ENCODE measurements around the gene IL36G.

IL36G gene

DNA sequence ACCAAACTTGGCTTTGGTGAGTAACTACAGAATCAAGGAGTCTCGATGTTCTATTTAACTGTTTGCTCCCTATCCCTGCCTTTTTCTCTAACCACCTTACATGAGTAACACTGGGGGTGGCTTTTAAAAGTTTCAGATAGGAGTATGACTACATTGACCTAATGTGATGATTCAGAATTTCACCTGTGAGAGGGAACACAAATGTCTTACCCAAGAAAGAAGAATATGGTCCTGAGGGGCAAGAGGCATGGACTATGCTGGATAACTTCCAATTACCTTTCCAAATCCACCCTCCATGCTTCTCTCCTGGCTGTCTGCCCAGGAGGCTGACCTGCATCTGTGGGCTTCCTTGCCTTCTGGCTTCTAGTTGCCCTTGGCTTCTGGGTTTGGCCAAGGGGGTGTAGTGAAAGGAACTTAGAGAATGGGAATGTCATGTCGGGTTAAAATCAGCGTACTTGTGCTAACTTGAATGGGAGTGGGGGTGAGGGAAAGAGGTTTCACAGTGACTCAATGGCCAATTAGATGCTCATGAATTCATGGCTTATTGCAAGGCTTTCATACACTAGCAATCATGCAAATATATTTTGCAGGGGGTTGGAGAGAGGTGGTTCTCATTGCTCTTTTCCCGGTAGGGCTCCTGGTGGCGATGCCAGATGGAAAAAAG is 5.3 kb upstream of the IL36G start:
- no peak for DNase-seq (ENCODE audit: low read depth in 2 of 2)

- DNase-seq (ENCODE audit: low read depth in 2 of 2): no peak
These were observed 4.7 kb upstream of the IL36G start for GRCh38 chr2:112973156-112973555.

DNA sequence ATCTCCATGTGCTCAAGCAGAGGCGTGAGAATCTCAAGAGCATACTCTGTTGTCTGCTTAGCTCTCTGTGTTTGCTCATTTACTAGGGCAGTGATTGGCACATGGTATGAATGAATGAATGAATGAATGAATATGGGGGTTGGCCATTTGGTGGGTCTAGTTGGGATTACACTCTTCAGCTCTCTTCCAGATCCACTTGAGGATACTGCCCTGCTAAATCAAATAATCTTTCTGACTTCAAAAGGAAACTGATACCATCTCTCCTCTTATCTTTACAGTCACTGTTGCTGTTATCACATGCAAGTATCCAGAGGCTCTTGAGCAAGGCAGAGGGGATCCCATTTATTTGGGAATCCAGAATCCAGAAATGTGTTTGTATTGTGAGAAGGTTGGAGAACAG is 1.9 kb downstream of the IL36G start:
- no peak for DNase-seq (ENCODE audit: low read depth in 2 of 2)

DNA sequence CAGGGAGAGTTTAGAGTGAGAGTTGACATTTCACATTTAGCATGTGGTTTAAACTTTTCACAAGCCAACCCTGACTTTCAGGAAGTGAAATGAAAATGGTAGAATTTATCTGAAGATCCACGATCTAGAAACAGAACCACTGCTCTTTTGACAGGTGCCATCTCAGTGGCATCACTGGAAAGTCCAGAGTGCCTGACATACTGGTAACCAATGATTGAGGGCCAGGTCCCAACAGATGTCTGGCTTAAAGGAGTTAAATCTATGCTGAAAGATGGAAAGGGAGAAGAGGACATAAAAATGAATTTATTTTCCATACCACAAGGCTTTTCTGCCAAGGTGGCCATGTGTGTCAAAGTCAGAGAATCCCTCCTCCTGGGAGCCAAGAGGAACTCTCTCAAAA is 2.7 kb downstream of the IL36G start:
- DNase-seq (ENCODE audit: low read depth in 2 of 2): no peak

DNA sequence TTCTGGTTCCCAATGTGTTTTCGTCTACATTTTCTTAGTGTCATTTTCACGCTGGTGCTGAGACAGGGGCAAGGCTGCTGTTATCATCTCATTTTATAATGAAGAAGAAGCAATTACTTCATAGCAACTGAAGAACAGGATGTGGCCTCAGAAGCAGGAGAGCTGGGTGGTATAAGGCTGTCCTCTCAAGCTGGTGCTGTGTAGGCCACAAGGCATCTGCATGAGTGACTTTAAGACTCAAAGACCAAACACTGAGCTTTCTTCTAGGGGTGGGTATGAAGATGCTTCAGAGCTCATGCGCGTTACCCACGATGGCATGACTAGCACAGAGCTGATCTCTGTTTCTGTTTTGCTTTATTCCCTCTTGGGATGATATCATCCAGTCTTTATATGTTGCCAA is 7.3 kb downstream of the IL36G start:
- no peak for DNase-seq (ENCODE audit: low read depth in 2 of 2)

GRCh38 chr2:112989611-112990010 is 11.8 kb downstream of the IL36G start:
- DNase-seq (ENCODE audit: low read depth in 2 of 2): no peak

DNA sequence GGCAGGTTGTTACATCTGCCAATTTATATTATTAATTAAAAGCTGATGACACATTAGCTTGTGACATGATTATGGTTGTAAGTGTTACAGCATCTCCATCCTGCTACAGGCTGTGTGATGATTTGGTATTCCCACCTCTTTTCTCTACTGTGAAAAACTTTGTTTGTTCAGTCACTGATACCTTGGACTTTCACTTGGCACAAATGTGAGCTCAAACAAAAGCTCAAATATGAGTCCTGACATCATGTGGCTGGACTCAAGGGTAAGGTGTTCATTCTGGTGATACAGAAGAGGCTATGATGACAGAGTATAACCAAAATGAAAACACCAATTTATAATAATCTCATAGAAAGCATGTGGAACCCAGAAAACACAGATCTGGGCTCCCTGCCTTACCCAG is 16.0 kb downstream of the IL36G start:
- DNase-seq (ENCODE audit: low read depth in 2 of 2): no peak

DNA sequence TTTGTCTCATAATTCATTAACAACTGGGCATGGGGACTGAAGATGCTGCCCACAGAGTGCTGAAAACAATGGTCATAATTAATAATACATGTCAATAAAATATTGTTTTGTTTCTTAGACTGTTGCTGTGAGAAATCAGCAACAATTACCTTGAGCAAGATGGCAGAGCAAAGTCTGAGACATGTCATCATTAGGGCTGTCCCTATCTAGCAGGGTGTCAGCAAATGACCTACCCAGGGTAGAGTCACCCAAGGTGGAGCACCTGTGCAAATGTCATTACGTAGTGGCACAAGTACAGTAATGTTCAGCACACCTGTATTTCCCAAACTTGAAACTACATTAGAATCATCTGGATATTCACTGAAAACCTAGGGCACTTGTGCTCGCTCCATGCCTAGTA is 16.8 kb downstream of the IL36G start:
- DNase-seq (ENCODE audit: low read depth in 2 of 2): no peak

DNA sequence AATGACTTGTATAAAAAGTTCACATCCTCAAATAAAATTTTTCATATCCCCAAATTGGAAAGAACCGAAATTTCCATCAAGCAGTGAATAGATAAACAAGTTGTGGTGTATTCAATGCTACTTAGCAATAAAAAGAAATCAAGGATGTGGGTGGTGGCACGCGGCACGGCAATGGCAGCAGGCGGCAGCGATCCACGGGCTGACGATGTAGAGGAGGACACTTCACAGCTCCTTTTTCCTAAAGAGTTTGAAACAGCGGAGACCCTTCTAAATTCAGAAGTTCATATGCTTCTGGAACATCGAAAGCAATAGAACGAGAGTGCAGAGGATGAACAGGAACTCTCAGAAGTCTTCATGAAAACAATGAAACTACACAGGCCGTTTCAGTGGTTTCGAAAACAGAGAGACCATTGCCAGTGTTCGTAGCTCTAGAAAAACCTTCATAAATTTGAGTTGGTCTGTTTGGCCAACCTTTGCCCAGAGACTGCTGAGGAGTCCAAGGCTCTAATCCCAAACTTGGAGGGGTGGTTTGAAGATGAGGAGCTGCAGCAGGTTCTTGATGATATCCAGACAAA is 17.6 kb downstream of the IL36G start:
- DNase-seq (ENCODE audit: low read depth in 2 of 2): no peak

GRCh38 chr2:112996635-112997034 is 18.8 kb downstream of the IL36G start:
- DNase-seq (ENCODE audit: low read depth in 2 of 2): peak; percentile 20 to 38

DNA sequence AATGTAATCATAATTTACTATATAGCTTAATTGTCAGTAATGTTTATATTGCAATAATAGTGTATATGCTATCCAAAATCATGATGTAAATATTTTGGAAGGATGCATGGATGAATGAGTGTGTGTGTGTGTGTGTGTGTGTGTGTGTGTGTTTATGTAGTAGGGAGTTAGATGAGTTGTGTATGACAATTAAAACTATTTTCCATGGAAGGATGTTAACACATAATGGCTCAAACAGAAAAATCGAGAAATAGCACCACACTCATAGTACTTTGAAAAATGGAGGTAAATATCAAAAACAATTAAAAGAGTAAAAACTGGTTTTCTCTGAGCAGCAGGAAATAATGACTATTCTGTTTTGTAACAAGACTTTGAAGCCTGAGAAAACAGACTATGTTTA is 19.3 kb downstream of the IL36G start:
- DNase-seq (ENCODE audit: low read depth in 2 of 2): no peak

- no peak for DNase-seq (ENCODE audit: low read depth in 2 of 2)
These were observed 22.6 kb downstream of the IL36G start for GRCh38 chr2:113000436-113000835.

DNA sequence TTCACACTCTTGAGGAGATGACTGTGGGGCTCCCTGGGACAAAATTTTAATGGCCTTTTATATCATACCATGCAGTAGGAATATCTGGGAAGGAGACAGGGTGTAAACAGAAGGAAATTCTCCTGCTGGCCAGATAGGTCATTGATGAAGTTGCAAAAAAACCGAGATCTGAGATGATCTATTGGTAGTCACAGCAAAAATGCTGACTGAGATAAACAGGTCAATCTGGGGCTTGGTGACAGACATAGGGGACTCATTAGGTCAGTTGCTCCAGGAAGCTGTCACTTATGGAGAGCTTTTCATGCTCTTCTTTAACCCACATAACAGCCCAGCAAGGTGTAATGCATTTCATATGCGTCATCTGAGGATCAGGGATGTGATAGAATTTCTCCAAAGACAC is 24.9 kb downstream of the IL36G start:
- DNase-seq (ENCODE audit: low read depth in 2 of 2): no peak

DNA sequence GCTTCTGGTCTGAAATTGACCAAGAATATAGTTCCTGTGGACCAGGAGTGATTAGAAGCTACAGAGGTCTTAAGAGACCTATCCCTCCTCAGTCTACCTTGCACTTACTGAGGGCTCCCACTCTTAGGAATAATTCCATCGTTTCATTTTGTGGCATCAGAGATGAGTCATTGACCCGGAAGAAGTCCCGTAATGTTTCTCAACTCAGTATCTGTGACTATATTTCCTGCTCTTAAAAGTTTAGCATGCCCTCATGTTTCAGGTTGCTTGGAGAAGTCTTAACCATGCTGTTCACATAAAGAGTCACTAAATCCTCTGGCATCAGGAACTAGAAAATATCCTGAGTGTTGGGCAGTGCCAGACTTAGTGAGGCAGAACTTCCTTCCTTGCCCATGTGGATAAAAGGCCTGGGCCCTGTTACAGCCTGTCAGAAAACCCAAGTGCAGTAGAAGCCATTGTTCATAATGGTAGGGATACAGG is 27.3 kb downstream of the IL36G start, which contains the start of gene IL36A:
Gene IL36A, plus strand, starts transcription at position 430 of the 480 bp plus-strand sequence. CDS start 413 bp downstream, outside the sequence.
- DNase-seq (ENCODE audit: low read depth in 2 of 2): no peak

DNA sequence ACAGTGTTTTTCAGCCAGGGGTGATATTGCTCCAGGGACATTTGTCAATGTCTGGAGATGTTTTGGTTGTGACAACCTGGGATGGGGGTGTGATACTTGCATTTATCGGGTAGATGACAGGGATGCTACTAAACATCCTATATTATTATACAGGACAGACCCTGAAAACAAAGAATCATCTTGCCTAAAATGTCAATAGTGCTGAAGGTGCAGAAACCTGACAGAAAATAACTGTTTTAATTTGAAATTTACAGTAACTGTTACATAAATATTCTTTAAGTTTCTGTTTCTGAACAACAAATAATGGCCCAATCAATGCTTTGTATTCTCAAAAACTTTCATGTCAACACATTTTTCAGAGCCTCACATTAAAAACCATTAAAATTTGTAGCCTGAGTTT is 29.4 kb downstream of the IL36G start:
- no peak for DNase-seq (ENCODE audit: low read depth in 2 of 2)

- no peak for DNase-seq (ENCODE audit: low read depth in 2 of 2)
These were observed 31.8 kb downstream of the IL36G start for GRCh38 chr2:113009622-113010021.

- no peak for DNase-seq (ENCODE audit: low read depth in 2 of 2)
These were observed 32.3 kb downstream of the IL36G start for GRCh38 chr2:113010088-113010487.

GRCh38 chr2:113011108-113011507 is 33.3 kb downstream of the IL36G start:
- no peak for DNase-seq (ENCODE audit: low read depth in 2 of 2)

GRCh38 chr2:113012436-113013335 is 34.9 kb downstream of the IL36G start:
- DNase-seq (ENCODE audit: low read depth in 2 of 2): no peak

GRCh38 chr2:113013336-113013661 is 35.5 kb downstream of the IL36G start:
- DNase-seq (ENCODE audit: low read depth in 2 of 2): no peak

- no peak for DNase-seq (ENCODE audit: low read depth in 2 of 2)
These were observed 36.3 kb downstream of the IL36G start for GRCh38 chr2:113014067-113014466.

DNA sequence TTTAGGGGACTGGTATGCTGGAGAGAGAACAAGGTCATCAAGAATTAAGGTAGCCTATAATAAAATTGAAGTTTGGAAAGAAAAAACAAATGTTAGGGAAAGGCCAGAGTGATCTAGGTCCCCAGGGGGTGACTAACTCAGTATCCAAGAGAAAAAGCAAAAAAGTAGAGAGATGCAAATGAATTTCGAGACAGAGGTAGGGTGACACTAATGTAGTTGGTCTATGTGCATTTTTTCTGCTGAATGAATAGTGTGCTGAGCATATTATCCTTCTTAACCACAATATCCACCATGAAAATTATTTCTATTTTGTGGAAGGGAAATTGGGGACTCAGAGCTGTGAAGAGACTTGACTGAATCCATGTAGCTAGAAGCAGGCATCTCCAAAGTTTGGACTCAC is 37.2 kb downstream of the IL36G start:
- no peak for DNase-seq (ENCODE audit: low read depth in 2 of 2)

DNA sequence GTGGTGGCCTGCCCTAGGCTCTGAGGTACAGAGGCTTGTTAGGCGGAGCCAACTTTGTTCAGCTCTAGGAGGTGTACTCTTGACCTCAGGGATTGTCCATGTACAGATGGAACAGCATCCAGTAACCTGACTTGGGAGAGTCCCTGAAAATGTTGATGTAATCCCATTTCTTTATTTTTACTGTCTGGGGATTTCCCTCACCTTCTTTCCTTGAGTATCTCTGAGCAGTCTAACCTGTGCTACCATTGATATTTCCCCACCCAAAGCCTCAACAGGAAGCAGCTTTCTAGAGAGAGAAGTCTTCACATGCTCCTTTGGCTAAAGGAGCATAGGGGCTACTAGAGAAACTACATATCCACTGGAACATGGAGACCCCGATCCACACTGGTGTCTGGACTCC is 37.8 kb downstream of the IL36G start:
- DNase-seq (ENCODE audit: low read depth in 2 of 2): no peak
